Suprapubic skin (tissue), 2 donors: ENCODE results near the gene APRT.

Experiments
- EP300 ChIP-seq: sonication (generic); formaldehyde crosslinking; IDR thresholded peaks from one replicate; pipeline ENCODE4 v1.6.1; 2017; ENCODE audit warnings: antibody characterized with exemption
- POLR2A ChIP-seq, 2 donors: fragments of 450-650 bp; IDR thresholded peaks; one replicate each; pipeline ENCODE4 v1.6.1; 2017; ENCODE audit warnings: antibody characterized with exemption in 2 of 2, mild to moderate bottlenecking in 2 of 2, moderate library complexity in 2 of 2

DNA sequence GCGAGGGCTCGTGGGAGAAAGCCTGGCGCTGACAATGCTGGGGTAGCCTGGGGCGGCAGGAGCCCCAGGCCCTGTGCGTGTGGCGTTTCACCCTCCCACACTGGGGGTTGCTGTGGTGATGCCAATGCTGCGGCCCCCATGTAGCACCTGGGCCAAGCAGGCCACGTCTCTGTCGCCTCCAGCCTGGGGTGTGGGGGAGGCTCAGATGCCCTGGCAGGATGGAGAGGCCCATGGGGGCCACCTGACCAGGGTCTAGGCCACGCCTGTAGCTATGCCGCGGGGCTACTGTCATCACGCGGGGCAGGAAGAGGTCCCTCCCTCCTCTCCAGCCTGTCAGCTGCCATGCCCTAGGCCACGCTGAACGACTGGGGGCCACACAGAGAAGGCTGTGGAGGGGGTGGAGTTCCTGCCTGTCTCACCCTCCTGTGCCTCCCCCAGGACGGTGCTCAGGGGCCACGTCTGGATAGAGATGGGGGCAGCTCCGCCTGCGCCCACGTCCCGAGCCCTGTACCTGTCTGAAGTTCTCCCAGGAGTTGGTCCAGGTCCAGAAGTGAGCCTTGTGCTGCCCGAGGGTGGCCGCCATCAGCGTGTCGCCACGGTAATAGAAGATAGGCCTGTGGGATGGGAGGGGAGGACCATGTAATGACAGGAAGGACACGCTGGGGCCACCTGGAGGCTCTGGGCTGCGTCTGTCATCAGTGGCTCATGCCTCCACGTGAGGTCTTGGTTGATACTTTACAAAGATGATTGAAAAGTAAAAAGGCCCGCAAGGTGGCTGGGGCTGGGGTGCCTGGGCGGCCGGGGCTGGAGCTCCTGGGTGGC, 12.7 kb upstream of the APRT start:
- TF ChIP-seq POLR2A (IDR thresholded peaks at IDR 0.05): no peak
- TF ChIP-seq EP300: no peak
